K562 (cell line): ENCODE data around the gene JAK3. TPM values are rescaled to one million over a fixed set of nuclear protein-coding genes. Genes with fewer than 3 reads are reported as not detected.

Experiments used
- ATAC-seq: fragments of 200-7000 bp; cut with Tn5 transposase; 3 replicates; pipeline ENCODE4 v1.9.1; 2020; ENCODE audit warnings: moderate library complexity
- BruUV-seq: library from RNA; stranded (reverse); fragments of 400-500 nt; replicated peaks from 2 replicates; lab custom pipeline; 2021; lab: Mats Ljungman, UMichigan
- CTCF ChIA-PET: fragments of 300-600 bp; formaldehyde crosslinking; extraction: SDS; loops from one replicate; lab custom pipeline; 2021; ENCODE audit warnings: low intra/inter-chr PET ratio; lab: Yijun Ruan, JAX
- POLR2A ChIA-PET: fragments of 300-600, 350-650 bp; sonication (Branson Sonifier 250); formaldehyde crosslinking; extraction: SDS; loops from one replicate; lab custom pipeline; 2021; ENCODE audit warnings: antibody characterized with exemption, inconsistent platforms; lab: Yijun Ruan, JAX
- DNase-seq, 4 experiments: peaks; one replicate each; pipeline versions ENCODE4 v3.0.0 to v3.0.0-alpha.2; 2011 to 2018; ENCODE audit warnings: low spot score in 3 of 4, mixed read lengths in 3 of 4; ENCODE audit errors: extremely low read depth in 1 of 4
- FAIRE-seq: peaks from 2 replicates; lab custom pipeline; 2011; peaks lifted over from hg19 to GRCh38; lab: Jason Lieb, UNC
- H2AFZ ChIP-seq: 2 replicates; pipeline ENCODE4 v1.6.0; 2011; ENCODE audit warnings: low read depth, low read length, control low read depth, inconsistent platforms
- H3K27ac ChIP-seq: fragments of 200-600 bp; 3 replicates; pipeline ENCODE4 v1.8.0; 2011; ENCODE audit warnings: low read depth, mild to moderate bottlenecking, control low read depth, inconsistent platforms, low read length, moderate library complexity, mixed read lengths; ENCODE audit errors: extremely low read depth
- H3K27me3 ChIP-seq, 2 experiments: fragments of 300-600 bp in 1 of 2; 2 replicates in 1 of 2; 3 replicates in 1 of 2; pipeline versions ENCODE4 v1.6.0 to v1.8.0; 2011; ENCODE audit warnings: inconsistent platforms in 2 of 2, low read length in 2 of 2, mild to moderate bottlenecking in 1 of 2, mixed read lengths in 1 of 2, moderate library complexity in 1 of 2; ENCODE audit not compliant: control insufficient read depth in 2 of 2, insufficient read depth in 2 of 2
- H3K36me3 ChIP-seq: fragments of 300-600 bp; 3 replicates; pipeline ENCODE4 v1.8.0; 2011; ENCODE audit warnings: mild to moderate bottlenecking, low read length, inconsistent platforms; ENCODE audit not compliant: control insufficient read depth, insufficient read depth
- H3K4me1 ChIP-seq, 2 experiments: fragments of 200-600 bp in 1 of 2; replicated peaks in 1 of 2; 2 replicates in 1 of 2; 3 replicates in 1 of 2; pipeline versions ENCODE4 v1.5.1 to v1.8.0; 2011; ENCODE audit warnings: inconsistent platforms in 2 of 2, low read length in 2 of 2, mild to moderate bottlenecking in 1 of 2, mixed read lengths in 1 of 2, moderate library complexity in 1 of 2; ENCODE audit not compliant: control insufficient read depth in 2 of 2, insufficient read depth in 2 of 2
- H3K4me2 ChIP-seq: 2 replicates; pipeline ENCODE4 v1.6.1; 2011; ENCODE audit warnings: low read length, control low read depth, inconsistent platforms, mixed read lengths; ENCODE audit not compliant: insufficient read depth
- H3K4me3 ChIP-seq: fragments of 200-600 bp; sonication (generic), shearing (Covaris generic); 2 replicates; pipeline ENCODE4 v1.5.1; 2016; ENCODE audit warnings: control low read depth, inconsistent platforms
- H3K79me2 ChIP-seq: fragments of 200-600 bp; 3 replicates; pipeline ENCODE4 v1.8.0; 2011; ENCODE audit warnings: low read length, inconsistent platforms; ENCODE audit not compliant: control insufficient read depth, insufficient read depth
- H3K9ac ChIP-seq, 2 experiments: 2 replicates each; pipeline versions ENCODE4 v1.6.0 to v1.6.1; 2011; ENCODE audit warnings: low read depth in 2 of 2, low read length in 2 of 2, control low read depth in 1 of 2, inconsistent platforms in 1 of 2, mild to moderate bottlenecking in 1 of 2, mixed read lengths in 1 of 2; ENCODE audit not compliant: insufficient read depth in 1 of 2
- H3K9me1 ChIP-seq: one replicate; pipeline ENCODE4 v1.6.0; 2011; ENCODE audit warnings: inconsistent platforms, mild to moderate bottlenecking, low read length, moderate library complexity; ENCODE audit not compliant: control insufficient read depth, insufficient read depth
- H3K9me3 ChIP-seq: replicated peaks from 2 replicates; pipeline ENCODE4 v1.5.1; 2011; ENCODE audit warnings: low read depth, low read length, inconsistent platforms; ENCODE audit not compliant: control insufficient read depth, insufficient read depth
- H4K20me1 ChIP-seq: replicated peaks from 2 replicates; pipeline ENCODE4 v1.6.1; 2011; ENCODE audit warnings: low read length, inconsistent platforms, mixed read lengths; ENCODE audit not compliant: control insufficient read depth, insufficient read depth
- CBX2 ChIP-seq: fragments of 200-600 bp; sonication (generic); IDR thresholded peaks from one replicate; pipeline ENCODE4 v1.6.1; 2012; ENCODE audit warnings: mild to moderate bottlenecking, low read length, inconsistent platforms; ENCODE audit not compliant: insufficient read depth, poor library complexity, severe bottlenecking
- ELF4 ChIP-seq: fragments of 450-650 bp; formaldehyde crosslinking; IDR thresholded peaks from 2 replicates; pipeline ENCODE4 v1.4.0; 2022; ENCODE audit warnings: missing genetic modification characterization
- ETV1 ChIP-seq: fragments of 450-650 bp; conservative IDR thresholded peaks from 2 replicates; pipeline ENCODE4 v1.6.1; 2016; ENCODE audit warnings: missing genetic modification characterization, control low read depth, low read depth, missing compliant biosample characterization
- GATAD2A ChIP-seq: fragments of 450-650 bp; IDR thresholded peaks from 2 replicates; pipeline ENCODE4 v1.6.1; 2017
- KLF1 ChIP-seq: fragments of 450-650 bp; IDR thresholded peaks from 2 replicates; pipeline ENCODE4 v1.6.1; 2016; ENCODE audit warnings: missing genetic modification characterization, missing compliant biosample characterization
- POLR2H ChIP-seq: IDR thresholded peaks from 2 replicates; pipeline ENCODE4 v1.6.1; 2016; ENCODE audit warnings: missing genetic modification characterization, low read depth, mild to moderate bottlenecking, control low read depth, missing compliant biosample characterization, moderate library complexity
- RCOR1 ChIP-seq, 2 experiments: IDR thresholded peaks; 2 replicates each; pipeline ENCODE4 v1.6.1; 2012; ENCODE audit warnings: low read depth in 2 of 2, low read length in 2 of 2, borderline replicate concordance in 1 of 2, improper control_type of control experiment in 1 of 2
- ZC3H8 ChIP-seq: fragments of 450-650 bp; IDR thresholded peaks from 2 replicates; pipeline ENCODE4 v1.6.1; 2017
- WGBS: fragments of 100-300 bp; shearing (Covaris generic); methylation state at CpG from one replicate; pipeline ENCODE4 v1.1.6; 2016; ENCODE audit warnings: low coverage, mixed read lengths; ENCODE audit not compliant: insufficient coverage; ENCODE audit errors: missing lambda C conversion rate; 5-methylcytosine and 5-hydroxymethylcytosine counted together
- in situ Hi-C: fragments of 300-500 bp; cut with MboI; formaldehyde crosslinking; loops from 4 replicates; pipeline ENCODE4 v1.15.0; 2018; ENCODE audit warnings: inconsistent platforms, mixed read lengths
- intact Hi-C: fragments of 100-400 bp; cut with micrococcal nuclease; formaldehyde crosslinking; loops from 2 replicates; pipeline ENCODE4 v1.14.2; 2022
- polyA plus RNA-seq, 8 experiments: library from polyadenylated mRNA; depleted of rRNA in 4 of 8; stranded (reverse) in 5 of 8; unstranded in 3 of 8; fragments of >200 nt; fragmentation: Nextera tagmentation in 2 of 8; fragmentation: Illumina TruSeq in 1 of 8; extraction: Ambion mirVana in 2 of 8; extraction: Trizol in 1 of 8; gene quantifications; 2 replicates each; pipeline versions ENCODE4 v1.2.1 to v1.2.3, GENCODE V29; 2011 to 2014; ENCODE audit warnings: inconsistent platforms in 1 of 8, missing spikeins in 1 of 8
- total RNA-seq, 7 experiments: library from RNA; depleted of rRNA in 6 of 7; stranded (reverse); fragments of >200 nt in 6 of 7; fragmentation: Illumina TruSeq in 2 of 7; extraction: Trizol in 2 of 7; gene quantifications; 2 replicates each; pipeline versions ENCODE4 v1.2.1 to v1.2.3, GENCODE V29; 2011 to 2021; ENCODE audit warnings: low replicate concordance in 1 of 7
- TF ChIP-seq, protein P1 (sequence below): fragments of 450-650 bp; formaldehyde crosslinking; IDR thresholded peaks from 2 replicates; pipeline ENCODE4 v1.4.0; 2022; ENCODE audit warnings: missing genetic modification characterization
- TF ChIP-seq, protein P2 (sequence below): fragments of 200-600 bp; sonication (generic); IDR thresholded peaks from one replicate; pipeline ENCODE4 v1.6.1; 2012; ENCODE audit warnings: mild to moderate bottlenecking, low read depth, low read length, inconsistent platforms

The JAK3 gene
- total and polyA plus RNA-seq, 9 of the 15 experiments (the other 6 are each of a cell fraction or from before 2014, with no cell fraction given) = 0.01 to 0.18 (median 0.07) TPM; not detected in 1

DNA sequence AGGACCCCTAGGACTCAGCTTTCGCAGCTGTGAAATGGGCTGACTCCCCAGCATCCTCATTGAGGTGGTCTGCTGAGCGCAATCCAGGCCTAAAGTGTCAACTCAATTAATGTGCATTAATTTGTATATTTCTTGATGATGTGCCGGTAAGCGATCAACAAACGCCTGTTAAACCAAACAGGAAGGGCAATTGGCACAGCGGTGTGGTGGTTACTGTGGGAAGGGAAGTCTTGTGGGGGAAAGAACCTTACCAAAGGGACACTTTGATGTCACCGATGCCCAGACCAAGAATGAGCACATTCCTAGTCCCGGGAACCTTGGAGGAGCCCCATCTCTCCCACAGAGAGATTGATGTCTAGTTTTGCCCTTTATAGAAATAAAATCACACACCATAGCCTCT, 1.6 kb downstream of the JAK3 start:
- WGBS = 66% methylated on average over 8 of the region's 8 CpGs
- H3K9ac ChIP-seq = no peak overlapping the region
- FAIRE-seq = no peak
- H3K9me3 ChIP-seq = no peaks in the 10 kb centered on the region
- no peak overlapping the region for H3K4me2 ChIP-seq
- no peaks in the 10 kb centered on the region for H4K20me1 ChIP-seq
- BruUV-seq = no TSS peak
- H3K36me3 ChIP-seq = no peaks in the 10 kb centered on the region
- DNase-seq = no peak
- in situ Hi-C loops = no loop called here
- peaks cover 0 to 41% of the 10 kb centered on the region in 2 experiments; a peak in 3 of 5 replicates for H3K4me1 ChIP-seq
- H2AFZ ChIP-seq = no peak overlapping the region
- H3K79me2 ChIP-seq = peaks cover 10% of the 10 kb centered on the region; the same call in 2 of the 3 replicates
- no peaks in the 10 kb centered on the region for H3K27me3 ChIP-seq
- POLR2A ChIA-PET = interaction anchor here (3.6 kb wide), 1 partner anchor 13 kb away, joined by 22 read pairs; the partner anchor contains the start of gene RPL18A
- CTCF ChIA-PET = no interaction called here
- no peak for ATAC-seq
- no peak overlapping the region for H3K4me3 ChIP-seq
- peaks cover 1% of the 10 kb centered on the region for H3K9me1 ChIP-seq
- no peak overlapping the region for H3K27ac ChIP-seq
- intact Hi-C loops = no loop called here
- TF ChIP-seq ELF4 (no peak), ETV1 (tag) (no peak), KLF1 (tag) (no peak), RCOR1 (IDR thresholded peaks at IDR 0.05; ENCODE audit: borderline replicate concordance in 1 of 2, low read depth in 2 of 2, low read length in 2 of 2) (no peak), POLR2H (tag) (no peak), GATAD2A (no peak), CBX2 (no peak), ZC3H8 (no peak)
- TF ChIP-seq, protein P1, sequence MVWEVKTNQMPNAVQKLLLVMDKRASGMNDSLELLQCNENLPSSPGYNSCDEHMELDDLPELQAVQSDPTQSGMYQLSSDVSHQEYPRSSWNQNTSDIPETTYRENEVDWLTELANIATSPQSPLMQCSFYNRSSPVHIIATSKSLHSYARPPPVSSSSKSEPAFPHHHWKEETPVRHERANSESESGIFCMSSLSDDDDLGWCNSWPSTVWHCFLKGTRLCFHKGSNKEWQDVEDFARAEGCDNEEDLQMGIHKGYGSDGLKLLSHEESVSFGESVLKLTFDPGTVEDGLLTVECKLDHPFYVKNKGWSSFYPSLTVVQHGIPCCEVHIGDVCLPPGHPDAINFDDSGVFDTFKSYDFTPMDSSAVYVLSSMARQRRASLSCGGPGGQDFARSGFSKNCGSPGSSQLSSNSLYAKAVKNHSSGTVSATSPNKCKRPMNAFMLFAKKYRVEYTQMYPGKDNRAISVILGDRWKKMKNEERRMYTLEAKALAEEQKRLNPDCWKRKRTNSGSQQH (CRISPR knock-in tag) = no peak
- TF ChIP-seq, protein P2, sequence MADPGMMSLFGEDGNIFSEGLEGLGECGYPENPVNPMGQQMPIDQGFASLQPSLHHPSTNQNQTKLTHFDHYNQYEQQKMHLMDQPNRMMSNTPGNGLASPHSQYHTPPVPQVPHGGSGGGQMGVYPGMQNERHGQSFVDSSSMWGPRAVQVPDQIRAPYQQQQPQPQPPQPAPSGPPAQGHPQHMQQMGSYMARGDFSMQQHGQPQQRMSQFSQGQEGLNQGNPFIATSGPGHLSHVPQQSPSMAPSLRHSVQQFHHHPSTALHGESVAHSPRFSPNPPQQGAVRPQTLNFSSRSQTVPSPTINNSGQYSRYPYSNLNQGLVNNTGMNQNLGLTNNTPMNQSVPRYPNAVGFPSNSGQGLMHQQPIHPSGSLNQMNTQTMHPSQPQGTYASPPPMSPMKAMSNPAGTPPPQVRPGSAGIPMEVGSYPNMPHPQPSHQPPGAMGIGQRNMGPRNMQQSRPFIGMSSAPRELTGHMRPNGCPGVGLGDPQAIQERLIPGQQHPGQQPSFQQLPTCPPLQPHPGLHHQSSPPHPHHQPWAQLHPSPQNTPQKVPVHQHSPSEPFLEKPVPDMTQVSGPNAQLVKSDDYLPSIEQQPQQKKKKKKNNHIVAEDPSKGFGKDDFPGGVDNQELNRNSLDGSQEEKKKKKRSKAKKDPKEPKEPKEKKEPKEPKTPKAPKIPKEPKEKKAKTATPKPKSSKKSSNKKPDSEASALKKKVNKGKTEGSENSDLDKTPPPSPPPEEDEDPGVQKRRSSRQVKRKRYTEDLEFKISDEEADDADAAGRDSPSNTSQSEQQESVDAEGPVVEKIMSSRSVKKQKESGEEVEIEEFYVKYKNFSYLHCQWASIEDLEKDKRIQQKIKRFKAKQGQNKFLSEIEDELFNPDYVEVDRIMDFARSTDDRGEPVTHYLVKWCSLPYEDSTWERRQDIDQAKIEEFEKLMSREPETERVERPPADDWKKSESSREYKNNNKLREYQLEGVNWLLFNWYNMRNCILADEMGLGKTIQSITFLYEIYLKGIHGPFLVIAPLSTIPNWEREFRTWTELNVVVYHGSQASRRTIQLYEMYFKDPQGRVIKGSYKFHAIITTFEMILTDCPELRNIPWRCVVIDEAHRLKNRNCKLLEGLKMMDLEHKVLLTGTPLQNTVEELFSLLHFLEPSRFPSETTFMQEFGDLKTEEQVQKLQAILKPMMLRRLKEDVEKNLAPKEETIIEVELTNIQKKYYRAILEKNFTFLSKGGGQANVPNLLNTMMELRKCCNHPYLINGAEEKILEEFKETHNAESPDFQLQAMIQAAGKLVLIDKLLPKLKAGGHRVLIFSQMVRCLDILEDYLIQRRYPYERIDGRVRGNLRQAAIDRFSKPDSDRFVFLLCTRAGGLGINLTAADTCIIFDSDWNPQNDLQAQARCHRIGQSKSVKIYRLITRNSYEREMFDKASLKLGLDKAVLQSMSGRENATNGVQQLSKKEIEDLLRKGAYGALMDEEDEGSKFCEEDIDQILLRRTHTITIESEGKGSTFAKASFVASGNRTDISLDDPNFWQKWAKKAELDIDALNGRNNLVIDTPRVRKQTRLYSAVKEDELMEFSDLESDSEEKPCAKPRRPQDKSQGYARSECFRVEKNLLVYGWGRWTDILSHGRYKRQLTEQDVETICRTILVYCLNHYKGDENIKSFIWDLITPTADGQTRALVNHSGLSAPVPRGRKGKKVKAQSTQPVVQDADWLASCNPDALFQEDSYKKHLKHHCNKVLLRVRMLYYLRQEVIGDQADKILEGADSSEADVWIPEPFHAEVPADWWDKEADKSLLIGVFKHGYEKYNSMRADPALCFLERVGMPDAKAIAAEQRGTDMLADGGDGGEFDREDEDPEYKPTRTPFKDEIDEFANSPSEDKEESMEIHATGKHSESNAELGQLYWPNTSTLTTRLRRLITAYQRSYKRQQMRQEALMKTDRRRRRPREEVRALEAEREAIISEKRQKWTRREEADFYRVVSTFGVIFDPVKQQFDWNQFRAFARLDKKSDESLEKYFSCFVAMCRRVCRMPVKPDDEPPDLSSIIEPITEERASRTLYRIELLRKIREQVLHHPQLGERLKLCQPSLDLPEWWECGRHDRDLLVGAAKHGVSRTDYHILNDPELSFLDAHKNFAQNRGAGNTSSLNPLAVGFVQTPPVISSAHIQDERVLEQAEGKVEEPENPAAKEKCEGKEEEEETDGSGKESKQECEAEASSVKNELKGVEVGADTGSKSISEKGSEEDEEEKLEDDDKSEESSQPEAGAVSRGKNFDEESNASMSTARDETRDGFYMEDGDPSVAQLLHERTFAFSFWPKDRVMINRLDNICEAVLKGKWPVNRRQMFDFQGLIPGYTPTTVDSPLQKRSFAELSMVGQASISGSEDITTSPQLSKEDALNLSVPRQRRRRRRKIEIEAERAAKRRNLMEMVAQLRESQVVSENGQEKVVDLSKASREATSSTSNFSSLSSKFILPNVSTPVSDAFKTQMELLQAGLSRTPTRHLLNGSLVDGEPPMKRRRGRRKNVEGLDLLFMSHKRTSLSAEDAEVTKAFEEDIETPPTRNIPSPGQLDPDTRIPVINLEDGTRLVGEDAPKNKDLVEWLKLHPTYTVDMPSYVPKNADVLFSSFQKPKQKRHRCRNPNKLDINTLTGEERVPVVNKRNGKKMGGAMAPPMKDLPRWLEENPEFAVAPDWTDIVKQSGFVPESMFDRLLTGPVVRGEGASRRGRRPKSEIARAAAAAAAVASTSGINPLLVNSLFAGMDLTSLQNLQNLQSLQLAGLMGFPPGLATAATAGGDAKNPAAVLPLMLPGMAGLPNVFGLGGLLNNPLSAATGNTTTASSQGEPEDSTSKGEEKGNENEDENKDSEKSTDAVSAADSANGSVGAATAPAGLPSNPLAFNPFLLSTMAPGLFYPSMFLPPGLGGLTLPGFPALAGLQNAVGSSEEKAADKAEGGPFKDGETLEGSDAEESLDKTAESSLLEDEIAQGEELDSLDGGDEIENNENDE = no peak
